NCI-H1092 treated with DMSO at 0.1 percent for 48 hours (cell line): ENCODE data around the gene STXBP2.

Experiments
- DNase-seq: peaks from one replicate; lab custom pipeline; 2025; lab: John Stamatoyannopoulos, UW

The STXBP2 gene

GRCh38 chr19:7681340-7682174 lies 44.6 kb downstream of the STXBP2 start:
- DNase-seq = no peak

- DNase-seq = no peak
Observed at GRCh38 chr19:7682175-7682855, 45.4 kb downstream of the STXBP2 start.

- no peak for DNase-seq
Observed at GRCh38 chr19:7685546-7686445, 48.9 kb downstream of the STXBP2 start.

- no peak for DNase-seq
Observed at GRCh38 chr19:7687177-7687576, 50.3 kb downstream of the STXBP2 start.

- DNase-seq = no peak
Observed at GRCh38 chr19:7689165-7689564, 52.3 kb downstream of the STXBP2 start.

GRCh38 chr19:7690779-7691258 lies 53.9 kb downstream of the STXBP2 start:
- no peak for DNase-seq

- no peak for DNase-seq
Observed at GRCh38 chr19:7691497-7691896, 54.6 kb downstream of the STXBP2 start.

GRCh38 chr19:7692417-7693088 lies 55.6 kb downstream of the STXBP2 start:
- DNase-seq = no peak

- no peak for DNase-seq
Observed at GRCh38 chr19:7694499-7694898, 57.6 kb downstream of the STXBP2 start.
